Smooth muscle cell (in vitro differentiated cells): ENCODE data around the gene RABGAP1L. TPM values are rescaled to one million over a fixed set of nuclear protein-coding genes. Genes with fewer than 3 reads are reported as not detected.

ENCODE experiments used
- DNase-seq: peaks from one replicate; lab custom pipeline; 2025; ENCODE audit not compliant: unreplicated experiment; lab: John Stamatoyannopoulos, UW
- H2AFZ ChIP-seq: fragments of 200-600 bp; sonication (generic); 2 replicates; pipeline ENCODE4 v1.6.0; 2016; ENCODE audit warnings: antibody characterized with exemption, low read depth, mild to moderate bottlenecking
- H3F3A ChIP-seq: fragments of 200-600 bp; sonication (generic); 2 replicates; pipeline ENCODE4 v1.6.0; 2017; ENCODE audit warnings: antibody characterized with exemption, low read depth
- H3K27ac ChIP-seq: fragments of 200-600 bp; sonication (generic); 2 replicates; pipeline ENCODE4 v1.5.1; 2016; ENCODE audit warnings: low read depth, mild to moderate bottlenecking
- H3K27me3 ChIP-seq: fragments of 200-600 bp; sonication (generic); 2 replicates; pipeline ENCODE4 v1.6.1; 2016; ENCODE audit warnings: low read depth, mild to moderate bottlenecking
- H3K36me3 ChIP-seq: fragments of 200-600 bp; sonication (generic); 2 replicates; pipeline ENCODE4 v1.5.1; 2016; ENCODE audit warnings: low read depth
- H3K4me1 ChIP-seq: fragments of 200-600 bp; sonication (generic); 2 replicates; pipeline ENCODE4 v1.5.1; 2016; ENCODE audit warnings: low read depth
- H3K4me2 ChIP-seq: fragments of 200-600 bp; sonication (generic); 2 replicates; pipeline ENCODE4 v1.6.0; 2016; ENCODE audit warnings: mild to moderate bottlenecking
- H3K4me3 ChIP-seq: fragments of 200-600 bp; sonication (generic); 2 replicates; pipeline ENCODE4 v1.5.1; 2016; ENCODE audit warnings: mild to moderate bottlenecking
- H3K79me2 ChIP-seq: fragments of 200-600 bp; sonication (generic); 2 replicates; pipeline ENCODE4 v1.6.0; 2016; ENCODE audit warnings: low read depth, mild to moderate bottlenecking
- H3K9ac ChIP-seq: fragments of 200-600 bp; sonication (generic); 2 replicates; pipeline ENCODE4 v1.6.0; 2016; ENCODE audit warnings: low read depth
- H3K9me3 ChIP-seq: fragments of 200-600 bp; sonication (generic); replicated peaks from 2 replicates; pipeline ENCODE4 v1.5.1; 2016; ENCODE audit warnings: low read depth
- H4K20me1 ChIP-seq: fragments of 200-600 bp; sonication (generic); 2 replicates; pipeline ENCODE4 v1.6.0; 2016; ENCODE audit warnings: low read depth
- WGBS: methylation state at CpG from one replicate; pipeline ENCODE4 v1.1.7; 2016; ENCODE audit warnings: low lambda C conversion rate; 5-methylcytosine and 5-hydroxymethylcytosine counted together
- polyA plus RNA-seq: library from polyadenylated mRNA; unstranded; fragments of >200 nt; fragmentation: Nextera tagmentation; extraction: Ambion mirVana; gene quantifications from 2 replicates; pipeline ENCODE4 v1.2.1, GENCODE V29; 2016
- total RNA-seq: library from RNA; depleted of rRNA; stranded (reverse); fragments of >200 nt; gene quantifications from 2 replicates; pipeline ENCODE4 v1.2.3, GENCODE V29; 2014
- TF ChIP-seq, protein P1 (sequence below): fragments of 200-600 bp; sonication (generic); IDR thresholded peaks from 2 replicates; pipeline ENCODE4 v1.5.1; 2017; ENCODE audit warnings: borderline replicate concordance, mild to moderate bottlenecking, antibody characterized with exemption; ENCODE audit not compliant: insufficient read depth, poor library complexity, severe bottlenecking

Gene RABGAP1L
- total and polyA plus RNA-seq, 2 experiments from 2014 or later: 4.8 to 24.7 TPM

DNA sequence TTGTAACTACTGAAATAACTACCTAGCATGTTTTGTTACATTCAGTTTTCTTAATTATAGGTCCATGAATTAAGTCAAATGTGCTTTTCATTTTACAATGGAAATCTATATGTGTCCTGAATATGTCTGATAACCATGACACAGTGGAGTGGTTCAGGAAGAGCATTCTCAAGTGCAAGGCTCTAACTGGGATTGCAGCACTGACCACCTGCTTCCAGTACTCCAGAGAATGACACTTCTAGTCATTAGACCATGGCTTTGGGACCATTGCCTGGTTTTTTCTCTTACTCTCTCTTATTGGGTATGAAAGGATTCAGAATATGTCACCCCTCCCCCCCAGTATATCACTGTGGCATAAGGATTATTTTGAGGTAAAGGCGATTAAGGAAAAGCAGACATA, 635.5 kb downstream of the RABGAP1L start:
- no peaks in the 10 kb centered on the region for H3K9me3 ChIP-seq
- peaks cover under 1% of the 10 kb centered on the region for H3K4me1 ChIP-seq
- no peak for DNase-seq
- no peak overlapping the region for H3K9ac ChIP-seq
- 94% methylated on average over 1 of the region's 1 CpG for WGBS
- H3K27me3 ChIP-seq: no peaks in the 10 kb centered on the region
- no peak overlapping the region for H3K27ac ChIP-seq
- H3K4me2 ChIP-seq: no peak overlapping the region
- no peaks in the 10 kb centered on the region for H3K79me2 ChIP-seq
- H4K20me1 ChIP-seq: no peaks in the 10 kb centered on the region
- TF ChIP-seq, protein P1, sequence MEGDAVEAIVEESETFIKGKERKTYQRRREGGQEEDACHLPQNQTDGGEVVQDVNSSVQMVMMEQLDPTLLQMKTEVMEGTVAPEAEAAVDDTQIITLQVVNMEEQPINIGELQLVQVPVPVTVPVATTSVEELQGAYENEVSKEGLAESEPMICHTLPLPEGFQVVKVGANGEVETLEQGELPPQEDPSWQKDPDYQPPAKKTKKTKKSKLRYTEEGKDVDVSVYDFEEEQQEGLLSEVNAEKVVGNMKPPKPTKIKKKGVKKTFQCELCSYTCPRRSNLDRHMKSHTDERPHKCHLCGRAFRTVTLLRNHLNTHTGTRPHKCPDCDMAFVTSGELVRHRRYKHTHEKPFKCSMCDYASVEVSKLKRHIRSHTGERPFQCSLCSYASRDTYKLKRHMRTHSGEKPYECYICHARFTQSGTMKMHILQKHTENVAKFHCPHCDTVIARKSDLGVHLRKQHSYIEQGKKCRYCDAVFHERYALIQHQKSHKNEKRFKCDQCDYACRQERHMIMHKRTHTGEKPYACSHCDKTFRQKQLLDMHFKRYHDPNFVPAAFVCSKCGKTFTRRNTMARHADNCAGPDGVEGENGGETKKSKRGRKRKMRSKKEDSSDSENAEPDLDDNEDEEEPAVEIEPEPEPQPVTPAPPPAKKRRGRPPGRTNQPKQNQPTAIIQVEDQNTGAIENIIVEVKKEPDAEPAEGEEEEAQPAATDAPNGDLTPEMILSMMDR: no peak
- no peak overlapping the region for H3K4me3 ChIP-seq
- no peaks in the 10 kb centered on the region for H3F3A ChIP-seq
- H3K36me3 ChIP-seq: no peaks in the 10 kb centered on the region
- no peak overlapping the region for H2AFZ ChIP-seq

DNA sequence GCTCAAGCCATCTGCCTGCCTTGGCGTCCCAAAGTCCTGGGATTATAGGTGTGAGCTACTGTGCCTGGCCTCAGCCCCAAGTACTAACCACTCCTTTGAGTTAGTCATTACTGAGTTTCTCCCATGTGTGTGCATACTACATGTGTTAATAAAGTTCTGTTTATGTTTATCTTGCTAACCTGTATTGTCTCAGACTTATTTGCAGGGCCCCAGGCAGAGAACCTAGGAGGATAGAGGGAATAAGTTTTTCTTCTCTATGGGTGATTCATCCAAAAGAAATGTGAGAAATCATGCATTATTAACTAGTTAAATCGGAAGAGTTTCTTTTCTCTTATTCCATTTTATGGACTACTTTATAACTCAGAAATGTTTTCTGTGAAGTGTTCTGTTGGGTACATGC, 636.5 kb downstream of the RABGAP1L start:
- H3K4me2 ChIP-seq: no peak overlapping the region
- DNase-seq: no peak
- no peaks in the 10 kb centered on the region for H3K9me3 ChIP-seq
- no peak overlapping the region for H2AFZ ChIP-seq
- H3K9ac ChIP-seq: no peak overlapping the region
- TF ChIP-seq, protein P1: no peak
- H3K79me2 ChIP-seq: no peaks in the 10 kb centered on the region
- peaks cover 4% of the 10 kb centered on the region for H3K4me1 ChIP-seq
- no peaks in the 10 kb centered on the region for H3K36me3 ChIP-seq
- no peaks in the 10 kb centered on the region for H4K20me1 ChIP-seq
- WGBS: 88% methylated on average over 2 of the region's 2 CpGs
- no peak overlapping the region for H3K27ac ChIP-seq
- H3K27me3 ChIP-seq: no peaks in the 10 kb centered on the region
- H3K4me3 ChIP-seq: no peak overlapping the region
- no peaks in the 10 kb centered on the region for H3F3A ChIP-seq

DNA sequence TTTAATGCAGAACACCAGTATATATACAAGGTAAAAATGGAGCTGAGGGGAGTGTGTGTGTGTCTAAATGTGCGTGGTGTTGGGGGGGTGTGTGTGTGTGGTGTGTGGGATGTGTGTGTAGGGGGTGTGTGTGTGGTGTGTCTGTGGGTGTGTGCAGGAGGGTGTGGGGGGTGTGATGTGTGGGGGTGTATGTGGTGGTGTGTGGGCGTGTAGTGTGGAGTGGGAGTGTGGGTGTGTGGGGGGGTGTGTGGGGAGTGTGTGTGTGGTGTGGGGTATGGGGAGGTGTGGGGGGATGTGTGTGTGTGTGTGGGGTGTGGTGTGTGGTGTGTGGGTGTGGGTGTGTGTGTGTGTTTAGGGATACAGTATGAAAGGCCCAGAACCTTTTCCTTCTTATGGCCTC, 638.1 kb downstream of the RABGAP1L start:
- 100% methylated on average over 1 of the region's 2 CpGs for WGBS
- H2AFZ ChIP-seq: no peak overlapping the region

DNA sequence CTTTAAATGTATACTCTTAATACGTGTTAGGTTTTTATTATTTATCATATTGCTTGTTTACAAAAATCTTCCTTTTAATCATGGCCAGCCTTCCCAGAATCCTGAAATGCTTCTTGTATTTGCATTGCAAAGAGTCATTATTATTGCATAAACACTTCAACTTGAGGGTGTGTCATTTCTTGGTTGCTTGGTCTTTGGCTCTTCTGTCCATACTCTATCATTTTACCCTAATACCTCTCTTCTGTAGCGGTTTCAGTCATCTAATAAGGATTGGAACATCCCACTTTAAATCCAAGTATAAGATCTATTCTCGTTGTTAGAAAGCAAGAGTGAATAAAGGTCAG, 639.8 kb downstream of the RABGAP1L start:
- Histone ChIP-seq H3K27ac (peak overlapping the region; percentile 74), H3K4me3 (peak overlapping the region; percentile 51), H3K9ac (peak overlapping the region; percentile 50), H3K4me2 (peak overlapping the region; percentile 84), H3K79me2 (no peaks in the 10 kb centered on the region), H4K20me1 (no peaks in the 10 kb centered on the region), H3K27me3 (no peaks in the 10 kb centered on the region), H2AFZ (peak overlapping the region; percentile 67), H3K9me3 (no peaks in the 10 kb centered on the region), H3K4me1 (peaks cover 4% of the 10 kb centered on the region), H3K36me3 (no peaks in the 10 kb centered on the region), H3F3A (no peaks in the 10 kb centered on the region)
- no peak for DNase-seq
- 56% methylated on average over 3 of the region's 3 CpGs for WGBS
- TF ChIP-seq, protein P1: no peak

More for the DNA sequence above, 638.1 kb downstream of the RABGAP1L start:
- Histone ChIP-seq H3K4me1 (peaks cover 4% of the 10 kb centered on the region), H3K27me3 (no peaks in the 10 kb centered on the region), H3F3A (no peaks in the 10 kb centered on the region), H3K4me3 (no peak overlapping the region), H3K9me3 (no peaks in the 10 kb centered on the region), H3K79me2 (no peaks in the 10 kb centered on the region), H3K27ac (no peak overlapping the region), H3K9ac (no peak overlapping the region), H4K20me1 (no peaks in the 10 kb centered on the region), H3K36me3 (no peaks in the 10 kb centered on the region), H3K4me2 (no peak overlapping the region)
- DNase-seq: no peak
- TF ChIP-seq, protein P1: no peak
